Stimulated activated naive CD8-positive, alpha-beta T cell treated with anti-CD3 and anti-CD28 coated beads, Interleukin-15, Interleukin-2, amounts not matched to agents 100 U/mL and 50 U/mL, for 24 hours (primary cell): ENCODE measurements around the gene PASK.
A peak's percentile ranks its signal among the peaks of the same experiment; 100 is the strongest.
"Not testable (repeated sequence)": the region's sequence is repeated elsewhere in the genome, so short reads cannot be mapped to it uniquely, and the experiment has no call there.

Experiments used
- ATAC-seq: fragments of 150-1000 bp; cut with Tn5 transposase; one replicate; pipeline ENCODE4 v1.10.0; 2021
- DNase-seq: peaks from one replicate; pipeline ENCODE4 v3.0.0; 2021

The PASK gene

DNA sequence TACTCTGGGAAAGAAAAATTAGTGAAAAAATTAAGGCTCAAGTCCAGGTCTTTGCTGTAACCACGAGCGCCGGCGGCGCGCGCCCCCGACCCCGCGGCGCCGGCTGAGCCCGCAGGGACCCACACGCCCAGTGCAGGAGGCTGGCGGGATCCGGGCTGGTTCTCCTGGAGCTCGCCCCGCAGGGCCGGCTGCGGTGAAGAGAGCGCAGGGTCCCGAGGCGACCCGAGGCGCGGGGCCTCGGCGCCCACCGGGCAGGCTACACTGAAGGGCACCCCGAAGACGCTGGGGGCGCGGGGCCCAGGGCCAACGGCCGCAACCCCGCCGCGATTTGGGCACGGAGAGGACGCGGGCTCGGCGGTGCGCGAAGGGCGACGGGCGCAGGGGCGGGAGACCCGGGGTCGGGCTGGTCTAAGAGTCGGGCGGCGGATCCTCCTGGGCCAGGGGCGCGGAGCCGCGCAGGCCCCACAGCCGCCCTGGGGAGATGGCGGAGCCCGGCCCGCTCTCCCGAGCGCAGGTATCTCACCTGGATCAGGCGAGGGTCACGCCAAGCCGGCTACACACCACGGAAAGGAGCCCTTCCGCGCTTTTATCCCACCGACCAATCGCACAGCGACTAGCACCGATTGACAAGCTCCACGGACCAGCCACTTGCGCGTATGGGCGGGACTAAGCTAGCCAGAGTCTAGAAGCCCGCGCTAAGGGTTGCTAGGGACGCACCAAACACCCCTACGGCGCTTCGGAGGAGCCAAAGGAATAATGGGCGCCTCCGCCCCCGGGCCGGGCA lies at the start of gene PASK:
Gene PASK, minus strand, starts transcription at position 582 of the 784 bp plus-strand sequence. CDS start 6,440 bp downstream, outside the sequence.
- ATAC-seq (peak; percentile 90), DNase-seq (peak; percentile 93)

DNA sequence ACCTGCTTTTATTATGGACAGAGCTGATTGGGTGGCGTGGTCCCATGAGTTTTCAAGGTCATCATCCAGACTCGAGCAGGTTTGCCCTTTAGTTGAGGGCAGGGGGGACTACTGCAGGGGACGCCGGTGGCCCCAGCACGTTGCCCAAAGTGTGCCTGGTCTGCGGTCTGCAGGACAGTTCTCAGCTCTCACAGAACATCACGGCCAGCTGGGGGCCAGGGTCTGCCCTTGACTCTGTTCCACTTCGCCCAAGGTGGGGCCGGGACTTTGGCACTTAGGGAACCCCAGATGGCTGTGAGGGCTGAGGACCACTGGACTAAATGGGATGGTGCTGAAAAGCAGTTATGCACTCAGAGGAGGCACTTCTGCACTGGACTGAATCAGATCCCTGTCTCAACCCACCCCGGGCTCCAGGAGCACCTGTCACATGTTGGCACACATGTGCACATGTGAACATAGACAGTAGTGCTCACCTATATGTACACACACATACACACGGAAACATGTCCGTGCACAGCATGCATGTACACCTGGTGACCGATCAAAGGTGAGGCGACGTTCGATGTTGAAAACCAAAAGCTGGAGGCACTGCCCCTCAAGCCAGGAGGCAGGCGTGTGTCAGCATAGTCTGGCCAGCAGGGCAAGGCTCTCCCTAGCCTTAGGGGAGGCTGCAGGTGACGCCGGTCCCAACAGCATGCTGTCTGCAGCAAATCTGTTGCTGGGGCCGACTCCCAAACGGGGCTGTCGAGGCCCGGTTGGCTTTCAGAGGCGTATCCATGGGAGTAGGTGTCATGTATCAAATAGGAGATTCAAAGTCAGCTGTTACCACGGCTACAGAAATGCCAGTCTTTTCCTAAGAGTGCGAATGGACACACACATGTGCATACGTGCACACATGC lies 49.4 kb upstream of the PASK start:
- no peak for DNase-seq
- no peak for ATAC-seq

DNA sequence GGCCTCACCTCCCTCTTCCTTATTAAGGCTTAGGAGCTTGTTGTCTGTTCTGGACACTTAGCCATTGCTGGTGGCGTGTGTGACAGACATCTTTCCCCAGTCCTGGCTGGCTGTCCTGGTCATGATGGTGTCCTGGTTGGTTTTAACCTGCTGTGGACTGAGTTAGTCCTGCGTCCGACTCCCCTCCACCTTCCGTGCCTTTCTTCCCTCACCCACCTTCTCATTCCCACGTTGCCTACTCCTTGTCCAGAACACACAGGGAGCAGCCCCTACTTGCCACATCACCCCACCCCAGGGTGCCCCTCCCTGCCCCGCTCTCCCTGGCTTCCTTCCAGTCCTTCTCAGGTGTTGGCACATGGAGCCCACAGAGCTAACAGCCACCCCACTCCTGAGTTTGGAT lies 48.7 kb upstream of the PASK start:
- no peak for ATAC-seq

DNA sequence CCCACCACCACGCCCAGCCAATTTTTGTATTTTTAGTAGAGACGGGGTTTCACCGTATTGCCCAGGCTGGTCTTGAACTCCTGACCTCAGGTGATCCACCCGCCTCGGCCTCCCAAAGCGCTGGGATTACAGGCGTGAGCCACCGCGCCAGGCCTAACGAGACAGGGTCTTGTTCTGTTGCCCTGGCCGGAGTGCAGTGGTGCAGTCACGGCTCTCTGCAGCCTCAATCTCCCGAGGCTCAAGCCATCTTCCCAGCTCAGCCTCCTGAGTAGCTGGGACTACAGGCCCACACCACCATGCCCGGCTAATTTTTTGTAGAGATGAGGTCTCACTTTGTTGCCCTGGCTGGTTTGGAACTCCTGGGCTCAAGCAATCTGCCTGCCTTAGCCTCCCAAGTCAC lies 48.0 kb upstream of the PASK start:
- not testable (repeated sequence) for ATAC-seq

More for the DNA sequence above, 48.7 kb upstream of the PASK start:
- DNase-seq, result no peak

DNA sequence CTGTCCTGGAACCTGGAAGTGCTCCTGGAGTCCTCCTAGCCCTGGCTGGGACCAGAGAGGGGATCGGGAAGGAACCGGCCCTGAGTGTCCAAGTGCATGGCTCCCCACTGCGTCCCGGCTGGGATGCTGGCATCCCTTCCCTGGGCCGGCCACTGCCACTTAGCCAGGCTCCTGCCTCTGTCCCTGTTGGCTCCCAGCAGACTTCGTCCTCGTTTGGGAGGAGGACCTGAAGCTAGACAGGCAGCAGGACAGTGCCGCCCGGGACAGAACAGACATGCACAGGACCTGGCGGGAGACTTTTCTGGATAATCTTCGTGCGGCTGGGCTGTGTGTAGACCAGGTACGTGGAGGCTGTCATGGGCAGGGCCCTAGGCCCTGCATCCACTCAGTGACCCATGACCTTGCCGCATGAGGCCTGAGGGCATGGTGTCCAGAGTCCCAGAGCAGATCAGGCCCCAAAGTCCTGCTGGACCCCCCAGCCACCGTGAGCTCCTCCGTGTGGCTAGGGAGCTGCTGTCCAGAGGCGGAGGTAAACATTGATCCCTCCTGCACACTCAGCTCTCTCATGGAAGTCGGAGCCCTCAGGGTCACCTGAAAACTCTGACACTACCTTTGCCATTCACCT lies 46.3 kb upstream of the PASK start:
- DNase-seq (no peak), ATAC-seq (no peak)

More for the DNA sequence above, 48.0 kb upstream of the PASK start:
- DNase-seq, result not testable (repeated sequence)

DNA sequence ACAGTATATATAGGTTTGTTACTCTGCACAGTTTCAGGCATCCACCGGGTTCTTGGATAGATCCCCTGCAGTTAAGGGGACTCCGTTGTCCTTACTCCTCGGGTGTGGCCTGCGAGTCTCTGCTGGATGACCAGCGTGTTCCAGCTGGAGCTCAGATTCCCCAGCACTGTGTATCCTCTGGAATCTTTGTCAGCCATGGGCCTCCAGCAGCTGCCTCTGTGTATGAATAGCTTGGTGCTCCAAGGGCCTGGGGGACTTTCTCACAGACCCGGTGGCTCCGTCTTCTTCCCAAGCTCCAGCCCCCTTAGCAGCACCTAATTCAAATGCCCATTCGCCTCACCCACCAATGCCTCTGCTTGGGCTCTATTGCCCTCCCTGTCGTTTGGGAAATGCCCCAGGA lies 45.5 kb upstream of the PASK start:
- DNase-seq, result no peak
- no peak for ATAC-seq

DNA sequence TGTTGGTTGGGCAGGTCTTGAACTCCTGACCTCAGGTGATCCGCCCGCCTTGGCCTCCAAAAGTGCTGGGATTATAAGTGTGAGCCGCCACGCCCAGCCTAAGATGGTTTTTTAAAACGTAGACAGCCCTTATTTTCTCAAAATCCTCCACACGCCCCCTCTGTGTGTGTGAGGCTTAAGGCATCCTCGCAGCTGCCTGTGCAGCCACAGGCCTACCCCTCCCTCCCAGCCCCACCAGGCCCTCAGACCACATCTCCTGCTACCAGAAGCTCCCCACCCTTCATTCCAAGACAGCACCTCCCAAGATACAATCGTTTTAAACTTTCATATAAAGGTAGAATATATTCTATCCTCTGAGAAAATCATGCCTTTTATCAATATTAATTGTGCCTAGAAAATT lies 44.0 kb upstream of the PASK start:
- ATAC-seq, result no peak
- no peak for DNase-seq

DNA sequence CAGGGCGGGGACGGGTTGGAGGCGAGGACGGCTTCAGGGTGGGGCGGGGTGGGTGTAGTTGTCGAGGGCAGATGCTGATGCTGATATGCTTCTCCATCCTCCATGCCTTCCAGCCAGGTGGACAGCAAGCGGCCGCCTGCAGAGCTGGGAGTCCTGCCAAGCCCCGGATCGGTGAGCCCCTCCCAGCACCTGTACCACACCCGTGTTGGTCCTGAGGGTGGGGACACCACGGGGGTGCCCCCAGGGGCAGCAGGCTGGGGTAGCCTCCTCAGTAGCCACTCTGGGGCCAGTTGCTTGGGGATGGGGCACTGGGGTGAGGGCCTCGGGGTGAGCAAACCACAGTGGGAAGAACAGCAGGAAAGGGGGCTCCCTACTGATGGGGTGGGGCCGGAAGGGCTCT lies 41.8 kb upstream of the PASK start:
- ATAC-seq, result no peak
- DNase-seq, result no peak

DNA sequence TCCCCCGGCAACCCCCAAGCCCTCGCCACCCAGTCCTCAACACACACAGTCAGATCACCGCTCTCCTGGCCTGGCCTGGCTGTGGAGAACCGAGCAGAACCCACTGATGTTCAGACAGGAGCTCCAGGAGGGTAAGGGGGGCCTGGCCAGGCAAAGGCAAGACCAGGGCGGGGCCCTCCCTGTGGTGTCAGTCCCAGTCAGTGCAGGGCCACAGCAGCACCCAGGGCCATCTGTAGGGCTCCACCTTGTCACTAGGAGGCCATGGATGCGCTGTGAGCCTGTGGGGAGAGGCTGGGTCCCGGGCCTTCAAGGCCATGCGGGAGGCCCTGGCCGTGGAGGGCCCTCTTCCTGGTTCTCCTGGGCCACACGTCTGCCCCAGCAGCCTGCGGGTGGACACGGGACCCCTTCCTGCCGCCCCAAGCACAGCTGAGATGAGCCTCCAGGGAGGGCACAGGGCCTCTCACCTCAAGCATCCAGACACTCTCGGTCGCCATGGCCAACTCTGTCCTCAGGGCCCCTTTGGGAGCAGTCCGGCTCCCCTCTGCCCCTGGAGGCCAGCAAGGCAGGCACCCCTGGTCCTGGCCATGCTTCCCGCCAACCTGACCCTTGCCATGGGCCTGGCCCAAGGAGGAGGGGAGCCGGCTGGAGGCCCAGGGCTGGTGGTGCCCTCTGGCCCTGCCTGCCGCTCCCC lies 41.2 kb upstream of the PASK start:
- ATAC-seq, result no peak
- DNase-seq, result no peak

DNA sequence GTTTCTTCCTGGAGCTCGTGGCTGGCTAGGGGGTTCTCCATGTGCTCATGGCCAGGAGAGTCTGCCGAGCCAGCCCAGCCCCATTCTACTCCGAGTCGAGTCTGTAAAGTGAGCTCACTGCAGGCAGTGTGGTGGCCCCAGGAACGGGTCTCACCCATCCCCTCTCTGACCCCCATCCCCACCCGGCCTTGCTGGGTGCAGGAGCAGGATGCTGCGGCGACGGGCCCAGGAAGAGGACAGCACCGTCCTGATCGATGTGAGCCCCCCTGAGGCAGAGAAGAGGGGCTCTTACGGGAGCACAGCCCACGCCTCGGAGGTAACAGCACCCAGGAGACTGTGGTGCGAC lies 40.6 kb upstream of the PASK start:
- ATAC-seq (no peak), DNase-seq (no peak)

DNA sequence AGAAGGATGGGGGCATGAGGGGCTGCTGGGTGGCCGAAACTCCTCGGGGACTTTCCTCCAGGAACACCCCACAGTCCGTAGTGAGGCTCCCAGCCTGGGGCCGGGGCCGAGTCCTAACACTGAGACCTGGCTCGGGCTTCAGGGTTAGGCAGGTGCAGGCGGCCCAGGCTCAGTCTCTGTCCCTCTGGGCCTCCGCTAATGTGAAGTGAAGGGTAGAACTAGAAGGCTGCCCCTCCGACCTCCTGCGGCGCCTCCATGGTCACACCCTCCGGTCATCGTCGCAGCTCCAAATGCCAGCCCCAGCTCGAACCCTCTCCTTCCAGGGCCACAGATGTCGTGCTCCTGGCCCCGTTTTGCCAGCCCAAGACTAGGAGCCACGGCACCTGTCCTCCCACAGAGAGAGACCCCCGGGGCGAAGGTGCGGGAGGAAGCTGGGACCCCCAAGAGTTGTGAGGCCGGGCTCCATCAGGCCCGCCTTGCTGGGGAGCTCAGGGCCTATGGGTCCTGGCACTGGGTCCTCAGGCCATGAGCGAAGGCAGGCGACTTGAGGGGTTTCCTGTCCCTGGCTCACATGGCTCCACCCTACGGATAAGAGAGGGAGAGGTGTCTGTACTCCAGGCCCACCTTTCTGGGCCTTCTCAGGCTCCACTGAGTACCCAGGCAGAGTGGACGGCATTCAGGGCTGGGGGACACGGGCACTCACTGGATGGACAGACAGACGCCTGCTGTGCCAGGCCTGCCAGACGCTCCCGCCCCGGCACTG lies 40.0 kb upstream of the PASK start:
- no peak for DNase-seq
- no peak for ATAC-seq

DNA sequence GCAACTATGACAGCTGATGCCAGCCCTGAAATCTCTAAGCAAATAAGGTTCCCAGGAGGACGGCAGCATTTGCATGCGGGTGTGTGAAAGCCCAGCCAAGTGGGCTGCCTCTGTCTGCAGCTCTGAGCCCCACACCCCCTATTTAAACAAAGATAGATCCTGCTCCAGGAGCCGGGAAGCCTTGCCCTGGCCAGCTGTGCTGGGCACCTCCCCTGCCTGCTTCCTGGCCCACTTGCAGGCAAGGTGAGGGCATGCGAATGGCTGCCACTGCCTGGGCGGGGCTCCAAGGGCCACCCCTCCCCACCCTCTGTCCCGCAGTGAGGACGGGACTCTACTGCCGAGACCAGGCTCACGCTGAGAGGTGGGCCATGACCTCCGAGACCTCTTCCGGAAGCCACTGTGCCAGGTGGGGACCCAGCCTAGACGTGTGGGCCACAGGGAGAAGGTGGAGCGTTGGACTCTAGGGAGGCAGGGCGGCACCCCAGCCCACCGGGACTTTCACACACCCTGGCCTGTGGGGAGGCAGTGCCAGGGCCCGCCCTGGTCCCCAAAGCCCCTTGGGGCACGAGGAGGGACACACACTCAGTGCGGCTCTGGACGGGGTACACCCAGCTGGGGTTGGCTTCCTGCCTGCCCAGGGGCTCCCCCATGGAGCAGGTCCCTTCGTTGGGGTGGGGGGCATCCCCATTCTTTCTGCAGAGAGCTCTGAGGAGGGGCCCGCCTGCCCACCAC lies 39.3 kb upstream of the PASK start, which contains the start of gene ANO7:
Gene ANO7, plus strand, starts transcription at position 317 of the 732 bp plus-strand sequence. CDS start 1,387 bp downstream, outside the sequence.
- no peak for DNase-seq
- ATAC-seq, result no peak

DNA sequence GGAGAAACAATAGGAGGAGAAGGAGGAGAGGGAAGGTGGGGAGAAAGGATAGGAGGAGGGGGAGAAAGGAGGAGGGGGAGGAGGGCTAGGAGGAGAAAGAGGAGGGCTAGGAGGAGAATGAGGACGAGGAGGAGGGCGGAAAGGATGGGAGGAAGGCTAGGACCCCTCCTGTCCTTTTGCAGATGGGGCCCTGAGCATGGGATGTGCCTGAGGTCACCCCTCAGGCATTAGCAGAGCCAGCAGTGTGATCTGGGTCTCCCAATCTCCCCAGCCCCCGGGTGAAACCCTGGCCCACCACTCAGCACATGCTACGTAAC lies 38.6 kb upstream of the PASK start:
- no peak for DNase-seq
- ATAC-seq, result no peak

DNA sequence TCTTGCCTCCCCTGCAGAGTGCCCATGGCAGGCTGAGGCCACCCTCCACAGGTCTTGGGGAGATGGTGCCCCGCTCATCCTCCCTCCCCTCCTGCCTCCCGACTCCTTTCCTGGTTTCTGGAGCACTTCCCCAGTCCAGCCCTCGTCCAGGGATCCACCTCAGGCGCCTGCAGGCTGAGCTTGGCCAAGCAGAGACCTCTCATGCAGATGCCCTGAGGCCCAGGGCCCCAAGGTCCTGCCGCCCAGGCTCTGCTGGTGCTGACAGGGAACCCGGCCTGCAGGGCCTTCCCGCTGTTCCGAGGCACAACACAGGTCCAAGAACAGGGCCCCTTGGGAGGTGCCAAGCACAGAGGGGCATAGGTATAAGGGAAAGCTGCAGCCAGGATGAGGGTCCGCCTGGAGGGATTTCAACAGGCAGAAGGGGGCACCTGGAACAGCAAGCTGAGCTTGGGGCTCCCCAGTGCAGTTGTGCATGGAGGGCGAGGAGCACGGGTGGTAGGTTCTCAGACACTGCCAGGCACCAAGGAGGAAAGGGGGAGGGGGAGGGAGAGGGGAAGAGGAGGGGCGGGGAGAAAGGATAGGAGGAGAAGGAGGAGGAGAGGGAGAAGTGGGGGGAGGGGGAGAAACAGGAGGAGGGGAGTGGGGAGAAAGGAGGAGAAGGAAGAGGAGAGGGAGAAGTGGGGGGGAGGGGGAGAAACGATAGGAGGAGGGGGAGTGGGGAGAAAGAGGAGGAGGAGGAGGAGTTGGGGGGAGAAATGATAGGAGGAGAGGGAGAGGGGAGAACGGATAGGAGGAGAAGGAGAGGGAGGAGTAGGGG lies 38.0 kb upstream of the PASK start:
- DNase-seq (no peak), ATAC-seq (no peak)

DNA sequence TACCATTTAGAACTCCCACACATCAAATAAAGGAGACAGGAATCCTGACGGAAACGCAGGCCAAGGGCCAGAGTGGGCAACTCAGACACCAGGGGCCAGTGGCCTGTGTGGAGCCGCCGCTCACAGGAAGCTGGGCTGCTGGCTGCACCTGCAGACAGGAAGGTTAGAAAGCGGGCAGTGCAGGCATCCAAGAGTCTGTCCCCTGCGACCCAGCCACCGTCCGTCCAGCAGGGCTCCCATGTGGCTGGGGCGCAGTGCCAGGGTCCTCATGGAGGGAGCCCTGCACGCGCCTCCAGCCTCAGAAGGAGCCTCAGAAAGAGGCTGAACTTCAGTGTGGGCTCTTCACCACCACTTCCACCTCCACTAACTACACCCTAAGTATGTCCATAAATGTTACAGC lies 36.7 kb upstream of the PASK start:
- no peak for DNase-seq
- no peak for ATAC-seq

DNA sequence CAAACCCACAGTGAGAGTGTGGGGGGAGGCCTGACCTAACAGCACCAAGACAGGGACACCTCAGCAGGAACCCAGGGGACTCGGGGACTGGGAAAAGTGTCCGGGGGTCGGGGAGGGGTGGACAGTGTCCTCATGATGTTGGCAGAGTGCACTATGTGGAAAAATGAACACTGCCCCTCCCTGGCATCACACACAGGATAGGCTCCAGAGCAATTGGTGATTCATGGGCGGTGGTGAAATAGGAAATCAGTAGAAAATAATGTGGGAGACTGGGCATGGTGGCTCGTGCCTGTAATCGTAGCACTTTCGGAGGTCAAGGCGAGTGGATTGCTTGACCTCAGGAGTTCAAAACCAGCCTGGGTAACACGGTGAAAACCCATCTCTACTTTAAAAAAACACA lies 35.6 kb upstream of the PASK start:
- DNase-seq (no peak), ATAC-seq (no peak)

DNA sequence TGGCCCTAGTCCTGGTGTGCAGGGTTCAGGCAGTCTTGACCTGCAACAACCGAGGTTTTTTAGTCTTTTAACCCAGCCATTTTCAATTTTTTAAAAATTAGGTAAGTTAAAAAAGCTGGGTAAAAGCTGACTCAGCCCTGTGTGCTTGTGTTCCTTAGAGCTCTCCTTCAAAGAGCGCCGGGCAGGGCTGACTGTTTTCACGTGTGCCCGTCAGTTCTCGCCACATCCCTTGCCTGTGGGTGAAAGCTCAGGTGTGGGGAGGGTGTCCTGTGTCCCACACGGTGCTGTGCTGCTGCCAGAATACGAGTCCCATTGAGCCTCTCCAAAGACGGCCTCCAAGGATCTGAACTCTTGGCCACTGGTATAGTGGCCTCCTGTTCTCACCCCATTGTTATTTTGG lies 33.9 kb upstream of the PASK start:
- no peak for ATAC-seq

DNA sequence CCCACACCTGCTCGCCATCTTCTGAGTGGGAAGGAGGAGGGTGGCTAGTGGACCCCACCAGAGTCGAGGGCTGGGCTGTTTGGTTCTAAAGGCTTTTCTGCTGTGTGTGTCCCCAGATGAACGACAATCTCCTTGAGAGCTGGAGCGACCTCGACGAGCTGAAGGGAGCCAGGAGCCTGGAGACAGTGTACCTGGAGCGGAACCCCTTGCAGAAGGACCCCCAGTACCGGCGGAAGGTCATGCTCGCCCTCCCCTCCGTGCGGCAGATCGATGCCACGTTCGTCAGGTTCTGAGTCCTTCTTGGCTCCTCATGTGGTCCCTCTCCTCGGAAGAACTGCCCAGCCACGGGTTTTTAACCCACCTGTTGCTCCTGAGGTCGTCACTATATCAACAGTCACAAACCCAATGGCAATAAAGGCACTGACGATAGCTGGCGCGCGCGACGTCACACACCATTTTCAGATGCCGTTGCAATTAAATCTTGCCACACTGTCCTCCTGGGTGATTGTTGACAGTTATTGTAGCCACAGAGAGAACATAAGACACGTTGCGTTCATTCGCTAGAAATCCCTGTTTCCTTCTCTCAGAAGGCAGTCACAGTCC lies 33.4 kb upstream of the PASK start:
- ATAC-seq (no peak), DNase-seq (no peak)

More for the DNA sequence above, 33.9 kb upstream of the PASK start:
- no peak for DNase-seq

DNA sequence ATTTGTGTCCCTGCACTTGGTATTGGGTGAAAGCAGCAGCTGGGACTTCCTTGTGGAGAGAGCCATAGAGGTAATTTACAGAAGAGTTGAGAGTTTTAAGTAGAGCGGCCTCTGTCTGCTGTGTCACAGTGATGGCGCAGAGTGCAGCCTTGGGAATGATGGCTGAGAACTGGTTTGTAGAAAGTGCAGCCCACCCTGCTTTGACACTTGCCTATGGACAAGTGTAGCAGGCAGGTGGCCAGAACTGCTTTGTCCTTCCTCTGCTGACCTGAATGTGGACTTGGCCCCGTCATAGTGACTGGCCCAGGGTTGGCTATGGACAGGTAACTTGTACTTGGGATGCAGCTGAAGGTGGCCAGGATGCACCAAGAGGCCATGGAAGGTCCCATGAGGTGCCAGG lies 32.9 kb upstream of the PASK start:
- DNase-seq, result no peak
- no peak for ATAC-seq

DNA sequence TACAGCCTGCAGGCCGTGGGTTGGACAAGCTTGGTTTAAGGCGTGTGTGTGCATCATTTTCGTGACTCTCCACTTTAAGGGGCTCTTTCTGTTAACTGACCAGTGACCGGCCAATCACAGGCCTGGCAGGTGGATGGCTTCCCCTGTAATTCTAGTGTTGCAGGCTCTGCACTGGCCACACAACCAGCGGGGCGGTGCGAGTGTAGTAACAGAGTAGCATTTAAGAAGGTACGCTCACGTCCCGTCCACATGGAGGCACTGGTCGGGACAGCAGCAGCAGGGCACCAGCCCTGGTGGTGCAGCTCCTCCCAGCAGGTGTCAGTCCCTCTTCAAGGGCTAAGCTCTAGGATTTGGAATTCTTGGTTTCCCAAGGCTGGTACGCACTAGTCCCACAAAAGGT lies 31.2 kb upstream of the PASK start:
- ATAC-seq (no peak), DNase-seq (no peak)
